GM12801 (cell line): ENCODE results near the gene ROBO3.

Experiments used
- CTCF ChIP-seq: IDR thresholded peaks from one replicate; pipeline ENCODE4 v1.5.1; 2011; ENCODE audit warnings: control low read depth; ENCODE audit not compliant: insufficient read length; ENCODE audit errors: extremely low read depth

ROBO3 gene

GRCh38 chr11:124839128-124839971 is 25.9 kb upstream of the ROBO3 start:
- TF ChIP-seq CTCF, result no peak

- no peak for TF ChIP-seq CTCF
Measured at GRCh38 chr11:124839972-124840621, 25.1 kb upstream of the ROBO3 start.

GRCh38 chr11:124840666-124841065 is 24.6 kb upstream of the ROBO3 start:
- TF ChIP-seq CTCF, result no peak

GRCh38 chr11:124841201-124841600 is 24.0 kb upstream of the ROBO3 start:
- TF ChIP-seq CTCF, result no peak

GRCh38 chr11:124841840-124842239 is 23.4 kb upstream of the ROBO3 start:
- TF ChIP-seq CTCF, result no peak

GRCh38 chr11:124842305-124842704 is 22.9 kb upstream of the ROBO3 start:
- no peak for TF ChIP-seq CTCF

- TF ChIP-seq CTCF, result no peak
Measured at GRCh38 chr11:124843616-124843910, 21.7 kb upstream of the ROBO3 start.
